Daoy (cell line): ENCODE data around the gene GAD1. TPM values are rescaled to one million over a fixed set of nuclear protein-coding genes. Genes with fewer than 3 reads are reported as not detected.

Experiments
- DNase-seq: peaks from one replicate; pipeline ENCODE4 v3.0.0-alpha.2; 2015; ENCODE audit warnings: low read depth
- total RNA-seq: library from RNA; depleted of rRNA; stranded (reverse); fragments of >200 nt; shearing (Covaris generic); gene quantifications from 2 replicates; pipeline ENCODE4 v1.2.3, GENCODE V29; 2014; rRNA removed

GAD1 gene
- total RNA-seq, 1 experiment from 2014 or later = 8.6 TPM

DNA sequence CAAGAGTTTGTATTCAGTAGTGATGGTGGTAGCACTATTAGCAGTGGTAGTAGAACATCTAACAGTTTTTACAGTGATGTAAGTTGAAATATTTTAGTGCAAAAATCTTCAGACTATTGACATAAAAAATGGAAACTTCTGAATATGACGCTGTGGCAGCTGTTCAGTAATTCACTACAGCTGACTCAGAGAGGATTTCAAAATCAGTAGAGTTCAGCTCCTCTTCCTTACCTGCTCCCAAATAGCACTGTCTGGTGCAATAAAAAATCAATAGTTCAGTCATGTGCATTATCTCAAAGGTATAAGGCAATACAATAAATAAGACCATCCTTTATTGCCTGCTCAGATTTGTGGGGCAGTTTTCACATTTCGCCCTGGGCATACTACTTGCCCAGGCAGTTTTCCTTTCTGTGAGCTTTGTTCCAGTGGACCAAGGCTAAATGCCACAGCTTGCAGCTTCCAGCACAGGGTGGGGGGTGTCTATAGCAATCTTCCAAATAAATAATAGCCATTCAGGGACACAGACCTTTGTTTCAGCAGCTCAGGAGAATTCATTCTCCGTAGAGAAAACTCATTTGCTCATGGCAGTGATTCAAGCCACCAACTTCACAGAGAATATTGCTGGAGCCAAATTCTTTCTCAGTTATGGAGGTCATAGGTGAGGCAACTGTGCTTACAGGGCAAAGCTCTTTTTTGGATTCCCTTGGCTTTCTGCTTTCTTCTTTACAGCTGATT is 78.5 kb downstream of the GAD1 start:
- no peak for DNase-seq

DNA sequence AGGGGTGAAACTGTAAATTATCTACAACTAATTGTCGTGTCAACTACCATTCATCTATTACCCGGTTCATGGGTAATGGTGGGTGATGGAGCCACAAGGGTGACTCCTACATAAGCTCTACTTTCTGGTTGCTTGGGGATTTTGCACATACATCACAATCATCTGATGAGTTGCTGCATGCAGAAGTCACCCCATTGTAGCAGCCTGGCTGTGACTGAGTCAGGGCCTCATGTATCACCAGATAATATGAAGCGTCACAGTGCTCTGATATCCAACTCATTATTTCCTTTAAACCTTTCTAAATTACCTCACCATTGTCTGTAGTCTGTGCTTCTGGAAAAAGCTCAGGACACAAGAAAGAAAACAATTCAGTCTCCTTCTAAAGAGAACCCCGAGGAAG is 79.9 kb downstream of the GAD1 start:
- no peak for DNase-seq

GRCh38 chr2:170897108-170897507 is 80.4 kb downstream of the GAD1 start:
- no peak for DNase-seq

DNA sequence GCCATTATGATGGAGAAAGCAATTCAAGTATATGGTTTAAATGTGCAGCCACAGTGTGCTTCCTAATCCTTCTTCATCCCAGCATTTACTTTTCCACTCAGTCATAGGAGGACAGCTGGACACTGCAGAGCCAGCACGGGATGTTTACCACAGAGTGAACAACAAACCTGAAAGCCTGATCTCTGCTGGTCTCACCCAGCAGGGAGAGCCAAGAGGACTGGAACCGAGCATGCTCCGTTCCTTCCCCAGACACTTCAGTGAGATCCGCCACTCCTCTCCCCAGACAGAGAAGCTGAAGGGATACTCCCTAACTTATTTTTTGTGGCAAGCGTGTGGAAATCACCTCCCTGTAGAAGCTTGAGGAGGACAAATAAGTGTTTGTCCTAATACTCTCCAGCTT is 89.2 kb downstream of the GAD1 start:
- no peak for DNase-seq

Other genes starting within 250 kb of the GAD1 start
- 0.63 and 2.6 TPM in 2 replicates for gene SP5, start 101.5 kb upstream of the GAD1 start, total RNA-seq
- gene ERICH2, start 46.5 kb upstream of the GAD1 start, total RNA-seq = 0.42 TPM in 1 of 2 replicates, not detected in the other
- gene GORASP2, start 112.4 kb downstream of the GAD1 start, total RNA-seq = 34.2 and 43.3 TPM in 2 replicates